GM12874 (cell line): ENCODE results near the gene KAT2B.

Source experiments
- TF ChIP-seq, protein P1 (sequence below): IDR thresholded peaks from 2 replicates; pipeline ENCODE4 v1.5.1; 2011; ENCODE audit warnings: low read depth, mild to moderate bottlenecking, control low read depth, low read length, moderate library complexity; ENCODE audit not compliant: insufficient read depth

Gene KAT2B

DNA sequence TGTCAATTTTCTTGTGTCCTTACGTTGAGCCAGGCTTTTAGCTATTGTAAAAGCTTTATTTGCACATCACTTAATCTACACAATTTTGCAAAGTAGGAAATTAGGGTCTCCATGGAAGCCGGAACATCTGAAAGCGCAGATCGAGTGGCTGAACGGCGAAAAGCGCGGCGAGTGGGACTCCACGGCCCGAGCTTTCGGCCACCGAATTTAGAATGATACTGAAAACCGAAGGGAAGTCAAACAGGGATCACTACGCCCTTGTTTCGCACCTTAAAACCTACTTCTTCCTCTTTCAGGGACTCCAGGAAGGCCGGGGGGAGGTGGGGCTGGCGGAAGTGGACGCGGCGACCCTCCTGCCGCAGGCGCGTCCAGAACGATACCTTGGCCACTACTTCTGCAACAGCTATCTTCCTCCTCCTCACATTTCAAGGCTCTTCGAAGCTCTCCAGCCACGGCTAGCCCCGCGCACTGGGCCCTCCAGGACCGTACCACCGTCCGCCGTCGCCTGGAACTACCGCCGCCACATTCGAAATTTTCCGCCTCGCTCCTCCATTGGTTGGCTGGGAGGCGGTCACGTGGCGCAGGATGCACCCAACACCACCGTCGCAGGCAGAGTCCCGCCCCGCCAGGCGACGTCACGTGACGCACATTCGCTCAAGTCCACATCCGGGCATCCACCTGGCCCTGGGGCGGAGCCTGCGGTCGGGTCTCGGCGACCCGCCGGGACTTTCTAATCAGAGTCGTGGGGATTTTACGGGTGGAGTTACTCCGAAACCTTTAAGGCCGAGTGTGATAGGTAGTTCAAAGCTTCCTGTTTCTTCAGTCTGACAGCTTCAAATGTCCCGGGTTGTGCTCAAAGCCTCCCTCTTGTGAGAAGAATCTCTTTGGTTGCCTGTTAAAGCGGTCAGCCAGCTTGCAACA is 145.7 kb downstream of the KAT2B start, which contains the start of gene SGO1:
SGO1 (minus strand) TSS at position 528 of the 921 bp plus-strand sequence. CDS start 2,179 bp downstream, outside the sequence.
- TF ChIP-seq, protein P1, sequence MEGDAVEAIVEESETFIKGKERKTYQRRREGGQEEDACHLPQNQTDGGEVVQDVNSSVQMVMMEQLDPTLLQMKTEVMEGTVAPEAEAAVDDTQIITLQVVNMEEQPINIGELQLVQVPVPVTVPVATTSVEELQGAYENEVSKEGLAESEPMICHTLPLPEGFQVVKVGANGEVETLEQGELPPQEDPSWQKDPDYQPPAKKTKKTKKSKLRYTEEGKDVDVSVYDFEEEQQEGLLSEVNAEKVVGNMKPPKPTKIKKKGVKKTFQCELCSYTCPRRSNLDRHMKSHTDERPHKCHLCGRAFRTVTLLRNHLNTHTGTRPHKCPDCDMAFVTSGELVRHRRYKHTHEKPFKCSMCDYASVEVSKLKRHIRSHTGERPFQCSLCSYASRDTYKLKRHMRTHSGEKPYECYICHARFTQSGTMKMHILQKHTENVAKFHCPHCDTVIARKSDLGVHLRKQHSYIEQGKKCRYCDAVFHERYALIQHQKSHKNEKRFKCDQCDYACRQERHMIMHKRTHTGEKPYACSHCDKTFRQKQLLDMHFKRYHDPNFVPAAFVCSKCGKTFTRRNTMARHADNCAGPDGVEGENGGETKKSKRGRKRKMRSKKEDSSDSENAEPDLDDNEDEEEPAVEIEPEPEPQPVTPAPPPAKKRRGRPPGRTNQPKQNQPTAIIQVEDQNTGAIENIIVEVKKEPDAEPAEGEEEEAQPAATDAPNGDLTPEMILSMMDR = no peak

DNA sequence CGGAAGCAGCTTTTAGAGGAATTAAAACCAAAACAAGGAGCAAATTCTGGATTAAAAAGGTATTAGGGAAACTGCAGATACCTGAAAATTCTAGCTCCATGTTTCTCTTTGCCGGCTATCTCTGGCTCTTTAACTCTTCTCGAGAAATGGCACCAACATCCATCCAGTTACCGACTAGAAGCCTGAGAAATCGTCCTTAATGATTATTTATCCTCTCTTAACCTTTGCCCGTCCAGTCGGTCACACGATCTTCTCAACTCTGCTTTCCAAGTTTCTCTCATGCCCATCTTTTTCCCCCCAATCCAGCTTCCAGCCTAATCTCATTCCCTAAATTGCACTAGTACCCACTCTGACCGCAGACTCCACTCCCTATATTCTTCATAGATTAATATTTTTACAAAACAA is 146.4 kb downstream of the KAT2B start:
- TF ChIP-seq, protein P1 = no peak

DNA sequence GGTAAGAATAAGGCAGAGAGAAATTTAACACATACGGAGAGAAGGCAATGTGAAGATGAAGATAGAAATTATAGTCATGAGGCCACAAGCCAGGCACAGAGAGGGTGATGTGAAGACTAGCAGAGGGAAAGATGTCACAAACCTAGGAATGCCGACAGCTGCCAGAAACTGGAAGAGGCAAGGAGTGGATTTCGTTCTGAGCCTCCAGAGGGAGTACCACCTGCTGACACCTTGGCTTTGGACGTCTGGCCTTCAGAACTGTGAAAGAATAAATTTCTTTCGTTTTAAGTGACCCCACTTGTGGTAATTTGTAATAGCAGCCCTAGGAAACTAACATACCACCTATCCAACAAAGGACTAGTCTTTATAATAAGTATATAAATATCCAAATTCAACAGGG is 150.7 kb downstream of the KAT2B start:
- TF ChIP-seq, protein P1 = no peak

DNA sequence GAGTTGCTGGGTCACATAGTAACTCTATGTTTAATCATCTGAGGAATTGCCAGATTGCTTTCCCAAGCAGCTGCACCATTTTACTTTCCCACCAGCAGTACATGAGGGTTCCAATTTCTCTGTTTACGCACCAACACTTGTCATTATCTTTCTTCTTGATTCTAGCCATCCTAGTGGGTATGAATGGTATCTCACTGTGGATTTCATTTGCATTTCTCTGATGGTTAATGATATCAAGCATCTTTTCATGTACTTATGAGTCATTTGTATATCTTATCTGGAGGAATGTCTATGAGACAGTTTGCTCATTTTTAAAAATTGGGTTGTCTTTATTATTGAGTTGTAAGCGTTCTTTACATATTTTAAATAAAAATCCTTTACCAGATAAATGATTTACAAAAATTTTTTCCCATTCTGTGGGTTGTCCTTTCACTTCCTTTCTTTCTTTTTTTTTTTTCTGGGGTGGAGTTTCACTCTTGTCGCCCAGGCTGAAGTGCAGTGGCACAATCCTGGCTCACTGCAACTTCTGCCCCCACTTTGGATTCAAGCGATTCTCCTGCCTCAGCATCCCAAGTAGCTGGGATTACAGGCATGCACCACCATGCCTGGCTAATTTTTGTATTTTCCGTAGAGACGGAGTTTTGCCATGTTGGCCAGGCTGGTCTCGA is 154.7 kb downstream of the KAT2B start:
- TF ChIP-seq, protein P1 = no peak

DNA sequence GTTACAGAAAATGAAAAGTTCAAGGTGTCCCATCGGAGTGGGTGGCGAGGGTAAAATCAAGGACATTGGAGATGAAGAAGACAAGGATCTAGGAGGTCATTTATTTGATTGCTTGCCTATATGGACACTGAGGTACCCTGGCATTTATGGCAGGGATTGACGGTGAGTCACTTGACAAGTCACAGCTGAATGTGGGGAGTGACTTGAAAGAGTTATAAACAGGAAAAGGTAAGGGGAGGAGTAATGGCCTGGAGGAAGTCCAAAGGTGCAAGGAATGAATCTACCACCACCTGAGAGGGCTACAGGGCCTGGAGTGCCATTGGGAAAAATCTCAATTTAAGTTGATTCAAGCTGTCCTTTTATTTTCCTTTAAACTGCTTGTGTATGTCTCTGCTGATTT is 157.5 kb downstream of the KAT2B start:
- TF ChIP-seq, protein P1 = no peak

DNA sequence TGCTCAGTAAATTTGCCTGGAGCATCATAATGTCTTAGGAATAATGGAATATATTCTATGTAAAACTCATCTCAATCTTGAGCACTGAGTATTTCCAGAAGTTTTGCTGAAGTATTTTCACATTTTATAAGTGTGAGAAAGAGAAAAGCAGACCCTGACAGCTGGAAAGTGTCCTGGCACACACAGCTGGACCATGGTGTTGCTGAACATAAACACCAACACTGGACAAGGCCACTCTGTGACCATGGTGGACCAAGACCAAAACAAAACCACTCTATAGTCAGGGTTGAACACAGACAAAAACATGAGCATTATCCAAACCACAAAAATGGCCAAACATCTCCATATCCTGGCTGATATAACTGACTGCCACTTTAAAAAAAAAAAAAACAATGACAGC is 160.9 kb downstream of the KAT2B start:
- TF ChIP-seq, protein P1 = no peak
